Cardiac muscle cell (in vitro differentiated cells and primary cell): ENCODE results near the gene PIK3R5. TPM values are rescaled to one million over a fixed set of nuclear protein-coding genes. Genes with fewer than 3 reads are reported as not detected.
A peak's percentile ranks its signal among the peaks of the same experiment; 100 is the strongest.

Source experiments
- DNase-seq, 2 donors: peaks; one replicate each; pipeline versions ENCODE4 v3.0.0 to v3.0.0-alpha.2; 2010 to 2017; ENCODE audit warnings: low read depth in 1 of 2, low spot score in 1 of 2
- H3K27ac ChIP-seq: fragments of 200-600 bp; sonication (generic); 2 replicates; pipeline ENCODE4 v1.5.1; 2016
- H3K27me3 ChIP-seq: fragments of 200-600 bp; sonication (generic); 2 replicates; pipeline ENCODE4 v1.6.0; 2016; ENCODE audit warnings: control low read depth
- H3K36me3 ChIP-seq: fragments of 200-600 bp; sonication (generic); 2 replicates; pipeline ENCODE4 v1.5.1; 2016; ENCODE audit warnings: control low read depth
- H3K4me1 ChIP-seq: fragments of 200-600 bp; sonication (generic); 2 replicates; pipeline ENCODE4 v1.8.1; 2017; ENCODE audit warnings: low read depth, mild to moderate bottlenecking, mixed run types
- H3K4me3 ChIP-seq: fragments of 200-600 bp; sonication (generic); 2 replicates; pipeline ENCODE4 v1.5.1; 2016; ENCODE audit warnings: mild to moderate bottlenecking
- H3K9me3 ChIP-seq: fragments of 200-600 bp; sonication (generic); 2 replicates; pipeline ENCODE4 v1.5.1; 2017; ENCODE audit warnings: low read depth, mild to moderate bottlenecking, control low read depth
- polyA plus RNA-seq: library from polyadenylated mRNA; unstranded; fragments of >200 nt; fragmentation: Nextera tagmentation; extraction: Ambion mirVana; gene quantifications from 2 replicates; pipeline ENCODE4 v1.2.1, GENCODE V29; 2016
- total RNA-seq: library from RNA; depleted of rRNA; stranded (reverse); fragments of >200 nt; gene quantifications from 2 replicates; pipeline ENCODE4 v1.2.3, GENCODE V29; 2016
- TF ChIP-seq, protein P1 (sequence below): IDR thresholded peaks from 2 replicates; pipeline ENCODE4 v1.5.1; 2012; ENCODE audit warnings: low read depth, mild to moderate bottlenecking, low read length

The PIK3R5 gene, protein sequence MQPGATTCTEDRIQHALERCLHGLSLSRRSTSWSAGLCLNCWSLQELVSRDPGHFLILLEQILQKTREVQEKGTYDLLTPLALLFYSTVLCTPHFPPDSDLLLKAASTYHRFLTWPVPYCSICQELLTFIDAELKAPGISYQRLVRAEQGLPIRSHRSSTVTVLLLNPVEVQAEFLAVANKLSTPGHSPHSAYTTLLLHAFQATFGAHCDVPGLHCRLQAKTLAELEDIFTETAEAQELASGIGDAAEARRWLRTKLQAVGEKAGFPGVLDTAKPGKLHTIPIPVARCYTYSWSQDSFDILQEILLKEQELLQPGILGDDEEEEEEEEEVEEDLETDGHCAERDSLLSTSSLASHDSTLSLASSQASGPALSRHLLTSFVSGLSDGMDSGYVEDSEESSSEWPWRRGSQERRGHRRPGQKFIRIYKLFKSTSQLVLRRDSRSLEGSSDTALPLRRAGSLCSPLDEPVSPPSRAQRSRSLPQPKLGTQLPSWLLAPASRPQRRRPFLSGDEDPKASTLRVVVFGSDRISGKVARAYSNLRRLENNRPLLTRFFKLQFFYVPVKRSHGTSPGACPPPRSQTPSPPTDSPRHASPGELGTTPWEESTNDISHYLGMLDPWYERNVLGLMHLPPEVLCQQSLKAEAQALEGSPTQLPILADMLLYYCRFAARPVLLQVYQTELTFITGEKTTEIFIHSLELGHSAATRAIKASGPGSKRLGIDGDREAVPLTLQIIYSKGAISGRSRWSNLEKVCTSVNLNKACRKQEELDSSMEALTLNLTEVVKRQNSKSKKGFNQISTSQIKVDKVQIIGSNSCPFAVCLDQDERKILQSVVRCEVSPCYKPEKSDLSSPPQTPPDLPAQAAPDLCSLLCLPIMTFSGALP
- total RNA-seq (0.09 and 0.28 TPM in 2 replicates), polyA plus RNA-seq (0.09 and 0.38 TPM in 2 replicates)

DNA sequence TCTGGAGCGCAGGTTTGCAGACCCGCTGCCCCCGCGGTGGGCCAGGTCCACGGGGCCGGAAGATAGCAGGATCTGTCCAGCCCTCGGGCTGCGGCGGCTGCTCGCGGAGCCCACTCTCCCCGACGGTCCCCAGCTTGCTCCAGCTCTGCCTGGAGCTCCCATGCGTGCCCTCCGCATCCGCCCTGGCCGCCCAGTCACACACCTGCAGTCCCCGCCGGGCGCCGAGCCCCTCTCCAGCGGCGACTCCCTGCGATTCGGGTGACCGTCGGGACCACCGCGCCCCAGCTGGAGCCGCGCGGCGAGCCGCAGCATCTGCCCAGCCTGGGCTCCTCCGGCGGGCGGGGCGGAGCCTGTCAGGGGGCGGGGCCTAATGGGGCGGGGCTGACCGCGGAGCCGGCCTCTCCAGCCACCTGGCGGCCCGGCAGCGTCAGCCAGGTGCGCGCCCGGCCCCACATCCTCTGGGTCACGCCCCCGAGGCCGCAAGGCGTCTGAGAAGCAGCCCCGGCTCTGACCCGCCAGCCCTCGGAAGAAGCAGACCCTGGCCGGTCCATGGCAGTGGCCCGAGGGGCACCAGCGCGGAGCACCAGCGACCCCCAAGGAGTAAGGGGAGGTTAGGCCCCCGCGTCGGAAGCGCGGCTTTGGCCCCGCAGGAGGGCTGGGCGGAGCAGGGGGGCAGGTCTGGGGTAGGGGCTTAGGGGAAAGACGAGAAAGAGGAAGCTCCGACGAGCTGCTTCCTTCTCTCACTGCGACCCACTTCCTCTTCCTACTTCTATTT is at the start of gene PIK3R5:
PIK3R5 (minus strand) TSS at position 314 of the 775 bp plus-strand sequence. CDS start 54,213 bp downstream, outside the sequence.
- Histone ChIP-seq H3K36me3 (no peaks in the 10 kb centered on the region), H3K9me3 (no peaks in the 10 kb centered on the region), H3K27ac (no peak within 1 kb of the TSS), H3K4me1 (no peaks in the 10 kb centered on the region), H3K4me3 (peak within 1 kb of the TSS; percentile 23), H3K27me3 (peaks cover 66% of the 10 kb centered on the region)
- TF ChIP-seq, protein P1, sequence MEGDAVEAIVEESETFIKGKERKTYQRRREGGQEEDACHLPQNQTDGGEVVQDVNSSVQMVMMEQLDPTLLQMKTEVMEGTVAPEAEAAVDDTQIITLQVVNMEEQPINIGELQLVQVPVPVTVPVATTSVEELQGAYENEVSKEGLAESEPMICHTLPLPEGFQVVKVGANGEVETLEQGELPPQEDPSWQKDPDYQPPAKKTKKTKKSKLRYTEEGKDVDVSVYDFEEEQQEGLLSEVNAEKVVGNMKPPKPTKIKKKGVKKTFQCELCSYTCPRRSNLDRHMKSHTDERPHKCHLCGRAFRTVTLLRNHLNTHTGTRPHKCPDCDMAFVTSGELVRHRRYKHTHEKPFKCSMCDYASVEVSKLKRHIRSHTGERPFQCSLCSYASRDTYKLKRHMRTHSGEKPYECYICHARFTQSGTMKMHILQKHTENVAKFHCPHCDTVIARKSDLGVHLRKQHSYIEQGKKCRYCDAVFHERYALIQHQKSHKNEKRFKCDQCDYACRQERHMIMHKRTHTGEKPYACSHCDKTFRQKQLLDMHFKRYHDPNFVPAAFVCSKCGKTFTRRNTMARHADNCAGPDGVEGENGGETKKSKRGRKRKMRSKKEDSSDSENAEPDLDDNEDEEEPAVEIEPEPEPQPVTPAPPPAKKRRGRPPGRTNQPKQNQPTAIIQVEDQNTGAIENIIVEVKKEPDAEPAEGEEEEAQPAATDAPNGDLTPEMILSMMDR, result no peak
- peak in 1 of 2 donors; percentile 19 for DNase-seq

DNA sequence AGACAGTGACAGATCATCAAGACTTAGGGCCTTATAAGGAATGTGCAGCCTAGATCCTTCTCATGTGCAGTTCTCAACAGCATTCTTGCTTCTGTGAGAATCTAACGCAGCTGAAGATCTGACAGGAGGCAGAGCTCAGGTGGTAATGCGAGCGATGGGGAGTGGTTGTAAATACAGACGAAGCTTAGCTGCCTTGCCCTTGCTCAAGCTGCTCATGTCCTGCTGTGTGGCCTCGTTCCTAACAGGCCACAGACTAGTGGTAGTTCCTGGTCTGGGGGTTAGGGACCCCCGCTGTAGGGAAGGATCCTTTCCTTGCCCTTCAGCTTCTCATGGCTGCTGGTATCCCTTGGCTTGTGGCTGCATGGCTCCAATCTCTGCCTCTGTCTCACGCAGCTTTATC is 45.5 kb upstream of the PIK3R5 start:
- H3K9me3 ChIP-seq, result no peaks in the 10 kb centered on the region
- no peaks in the 10 kb centered on the region for H3K4me1 ChIP-seq
- peaks cover 89% of the 10 kb centered on the region for H3K27me3 ChIP-seq
- H3K4me3 ChIP-seq, result no peak overlapping the region
- TF ChIP-seq, protein P1, result no peak
- H3K36me3 ChIP-seq, result no peaks in the 10 kb centered on the region
- no peak overlapping the region for H3K27ac ChIP-seq
- no peak for DNase-seq

DNA sequence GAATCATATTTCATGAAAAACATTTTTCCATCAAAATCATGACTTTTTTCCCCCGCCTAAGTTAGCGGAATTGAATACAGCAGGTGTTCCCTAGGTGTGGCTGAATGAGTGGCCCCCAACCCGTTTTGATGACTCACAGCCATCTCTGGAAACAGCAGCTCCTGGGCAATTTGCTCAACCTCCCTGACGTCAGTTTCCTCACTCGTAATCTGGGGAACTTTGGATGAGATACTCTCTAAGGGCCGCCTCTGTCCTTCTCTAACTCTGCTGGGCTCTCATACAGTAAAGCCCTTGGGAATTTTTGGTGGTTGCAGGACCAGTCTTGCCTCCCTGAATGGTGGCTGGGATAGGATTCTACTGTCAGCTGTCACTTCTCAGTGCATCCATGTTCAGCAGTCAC is 44.2 kb upstream of the PIK3R5 start:
- H3K9me3 ChIP-seq, result no peaks in the 10 kb centered on the region
- TF ChIP-seq, protein P1, result no peak
- no peaks in the 10 kb centered on the region for H3K4me1 ChIP-seq
- H3K27ac ChIP-seq, result no peak overlapping the region
- peak in 1 of 2 donors; percentile 14 for DNase-seq
- peaks cover 95% of the 10 kb centered on the region for H3K27me3 ChIP-seq
- no peak overlapping the region for H3K4me3 ChIP-seq
- no peaks in the 10 kb centered on the region for H3K36me3 ChIP-seq

DNA sequence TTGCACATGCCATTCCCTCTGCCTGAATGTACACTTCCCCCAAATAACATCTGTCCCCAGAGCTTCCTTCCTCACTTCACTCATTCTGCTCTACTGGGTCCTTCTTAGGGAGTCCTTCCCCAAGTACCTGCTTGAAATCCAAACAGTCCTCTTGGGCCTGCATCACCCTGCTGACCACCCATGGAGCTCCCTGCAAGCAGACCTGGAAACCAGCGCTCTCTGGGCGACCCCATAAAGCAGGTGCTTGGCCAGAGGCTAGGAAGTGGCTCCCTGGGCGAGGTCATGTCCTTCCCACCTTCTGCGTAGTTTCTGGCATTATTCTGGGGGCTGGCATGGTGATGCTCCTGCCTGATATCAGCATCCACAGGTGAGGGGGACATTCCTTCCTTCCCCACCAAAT is 43.6 kb upstream of the PIK3R5 start:
- H3K4me3 ChIP-seq, result no peak overlapping the region
- H3K9me3 ChIP-seq, result no peaks in the 10 kb centered on the region
- H3K36me3 ChIP-seq, result no peaks in the 10 kb centered on the region
- H3K27ac ChIP-seq, result no peak overlapping the region
- H3K4me1 ChIP-seq, result no peaks in the 10 kb centered on the region
- TF ChIP-seq, protein P1, result no peak
- peaks cover 95% of the 10 kb centered on the region for H3K27me3 ChIP-seq
- no peak for DNase-seq
